GM19452 (cell line): ENCODE data around the gene ZDHHC16.
"Not testable (repeated sequence)": the region's sequence is repeated elsewhere in the genome, so short reads cannot be mapped to it uniquely, and the experiment has no call there.

Experiments
- ATAC-seq: cut with Tn5 transposase; IDR thresholded peaks from one replicate; pipeline ENCODE4 v1.9.1; 2021; ENCODE audit not compliant: unreplicated experiment

The ZDHHC16 gene

GRCh38 chr10:97434055-97434454 is 11.9 kb upstream of the ZDHHC16 start:
- ATAC-seq: no peak

GRCh38 chr10:97434557-97434956 is 11.4 kb upstream of the ZDHHC16 start:
- ATAC-seq: no peak

DNA sequence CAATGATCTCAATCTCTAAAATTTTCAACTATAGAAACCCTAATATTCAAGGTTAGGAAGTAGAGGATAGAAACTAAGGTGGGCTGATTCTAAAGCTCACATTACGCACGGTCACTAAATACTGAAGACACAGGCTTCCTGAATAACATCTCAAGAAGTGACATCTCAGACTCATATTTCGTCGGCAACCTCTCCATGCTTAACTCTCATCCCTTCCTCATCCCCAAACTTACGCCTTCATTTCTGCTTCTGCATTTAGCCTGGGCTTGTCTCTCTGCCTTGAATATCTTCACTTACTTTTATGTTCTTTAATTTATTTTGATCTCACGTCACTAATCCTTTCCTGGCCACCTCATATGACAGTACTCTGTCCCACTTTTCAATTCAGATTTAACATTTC is 10.8 kb upstream of the ZDHHC16 start:
- no peak for ATAC-seq

DNA sequence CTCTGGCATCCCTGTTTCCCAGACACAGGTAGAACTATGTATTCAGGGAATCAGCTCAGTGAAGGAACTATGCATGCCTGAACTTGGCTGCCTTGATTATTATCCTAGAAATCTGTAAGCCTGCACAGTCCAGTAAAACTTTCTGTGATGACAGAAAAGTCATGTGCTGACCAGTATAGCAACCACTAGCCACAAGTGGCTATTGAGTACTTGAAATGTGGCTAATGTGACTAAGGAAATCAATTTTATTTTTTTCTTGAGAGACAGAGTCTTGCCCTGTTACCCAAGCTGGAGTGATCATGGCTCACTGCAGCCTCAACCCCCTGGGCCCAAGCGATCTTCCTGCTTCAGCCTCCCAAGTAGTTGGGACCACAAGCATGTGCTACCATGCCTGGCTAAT is 3.7 kb upstream of the ZDHHC16 start:
- ATAC-seq: no peak

DNA sequence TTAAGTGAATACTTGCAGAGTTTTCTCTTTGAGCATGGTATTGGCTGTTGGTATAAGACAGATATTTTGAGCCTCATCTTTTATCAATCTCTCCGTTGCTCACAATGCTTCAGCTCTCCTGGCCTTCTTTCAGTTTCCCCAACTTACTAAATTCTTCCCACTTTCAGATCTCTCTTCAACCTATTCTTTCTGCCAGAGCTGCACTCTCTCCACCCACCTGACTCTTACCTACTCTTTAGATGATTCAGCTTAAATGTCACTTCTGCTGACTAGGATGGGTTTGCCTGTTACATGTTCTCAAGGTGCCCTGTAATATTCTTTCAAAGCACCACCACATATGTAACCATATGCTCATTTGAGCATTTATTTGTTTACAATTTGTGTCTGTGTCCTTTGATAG is 1.8 kb upstream of the ZDHHC16 start:
- ATAC-seq: no peak

GRCh38 chr10:97445357-97445721 is 636 bp upstream of the ZDHHC16 start:
- ATAC-seq: peak; percentile 3

DNA sequence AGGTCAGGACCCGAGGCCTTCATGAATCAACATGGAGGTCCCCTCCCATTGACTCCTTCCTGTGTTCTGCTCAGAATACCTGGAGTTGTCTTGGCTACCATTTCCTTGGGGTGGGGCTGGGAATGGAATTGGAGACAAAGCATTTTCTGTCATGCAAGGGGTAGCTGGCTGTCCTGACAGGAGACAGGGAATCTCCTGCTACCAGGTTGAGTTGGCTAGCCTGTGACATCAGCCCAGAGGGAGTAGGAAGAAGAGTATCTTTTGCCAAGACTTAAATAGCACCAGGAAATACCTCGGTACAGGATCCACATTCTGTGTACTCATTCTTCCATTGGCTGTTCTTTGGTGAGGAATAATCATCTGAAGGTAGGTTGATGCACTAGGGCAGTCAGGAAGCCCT is 4.9 kb downstream of the ZDHHC16 start:
- no peak for ATAC-seq

DNA sequence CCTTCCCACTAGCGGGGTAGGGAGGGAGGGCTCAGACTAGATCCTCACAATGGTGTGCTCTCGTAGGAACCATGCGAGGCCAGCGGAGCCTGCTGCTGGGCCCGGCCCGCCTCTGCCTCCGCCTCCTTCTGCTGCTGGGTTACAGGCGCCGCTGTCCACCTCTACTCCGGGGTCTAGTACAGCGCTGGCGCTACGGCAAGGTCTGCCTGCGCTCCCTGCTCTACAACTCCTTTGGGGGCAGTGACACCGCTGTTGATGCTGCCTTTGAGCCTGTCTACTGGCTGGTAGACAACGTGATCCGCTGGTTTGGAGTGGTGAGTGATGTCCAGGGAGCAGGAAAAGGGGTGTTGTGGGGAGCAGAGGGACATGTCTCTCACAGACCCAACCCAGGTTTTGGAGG is 5.6 kb downstream of the ZDHHC16 start:
- no peak for ATAC-seq

- no peak for ATAC-seq
These were observed 6.4 kb downstream of the ZDHHC16 start for GRCh38 chr10:97452352-97452751.

DNA sequence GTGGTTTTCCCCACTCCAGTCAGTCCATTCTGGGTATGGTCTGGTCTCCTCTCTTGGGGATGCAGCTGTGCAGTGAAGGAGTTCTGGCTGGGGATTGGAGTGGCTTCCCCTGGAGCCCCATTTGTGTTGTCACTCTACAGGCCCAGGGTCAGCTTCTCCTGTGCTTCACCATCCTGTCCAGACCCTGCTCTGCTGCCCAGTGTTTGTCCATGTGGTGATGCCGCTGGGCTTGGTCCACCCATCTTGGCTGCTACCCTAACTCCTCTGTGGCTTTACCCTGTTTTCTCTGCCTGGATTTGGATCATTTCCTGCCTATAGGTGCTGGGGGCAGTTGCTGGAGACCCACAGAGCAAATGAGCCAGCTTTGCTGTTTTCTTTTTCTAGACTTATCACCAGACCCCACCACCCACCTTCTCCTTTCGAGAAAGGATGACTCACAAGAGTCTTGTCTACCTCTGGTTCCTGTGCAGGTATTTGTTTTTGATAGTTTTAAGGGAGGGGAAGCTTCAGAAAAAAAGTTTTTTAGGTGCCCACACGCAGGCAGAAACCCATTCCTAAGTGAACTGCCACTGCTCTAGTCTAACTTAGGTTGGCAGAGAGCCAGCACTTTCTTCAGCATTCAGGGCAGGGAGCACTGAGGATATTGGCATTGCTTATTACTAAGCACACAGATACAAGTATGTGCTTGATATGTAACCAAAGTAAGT is 8.5 kb downstream of the ZDHHC16 start:
- no peak for ATAC-seq

DNA sequence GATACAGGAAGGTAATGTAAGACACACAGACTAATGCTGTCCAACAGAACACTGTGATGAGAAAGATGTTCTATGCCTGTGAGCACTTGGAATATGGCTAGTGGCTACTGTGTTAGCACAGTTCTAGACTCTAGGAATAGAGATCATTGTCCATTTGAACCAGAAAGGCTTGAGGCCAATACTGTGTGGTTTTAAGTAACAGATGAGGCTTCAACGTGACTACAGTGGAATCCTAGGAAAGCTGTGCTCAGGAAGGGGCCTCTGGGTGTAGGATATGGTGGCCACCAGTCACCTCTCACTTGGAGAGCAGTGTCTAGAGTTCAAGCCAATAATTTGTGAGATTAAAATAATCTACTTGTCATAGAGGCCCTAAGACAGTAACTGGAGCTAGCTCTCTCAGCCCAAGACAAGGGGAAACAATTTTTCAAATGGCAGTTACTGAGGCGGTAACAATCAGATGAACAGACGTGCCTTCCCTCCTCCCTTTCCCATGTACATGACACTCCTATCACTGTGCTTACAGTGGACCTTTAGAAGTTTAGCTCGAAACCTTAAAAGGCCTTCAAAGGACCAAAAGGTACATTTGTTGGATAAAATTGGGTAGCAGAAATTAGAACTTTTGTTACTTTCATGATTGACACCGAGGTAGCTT is 10.2 kb downstream of the ZDHHC16 start:
- ATAC-seq: no peak

- no peak for ATAC-seq
These were observed 10.7 kb downstream of the ZDHHC16 start for GRCh38 chr10:97456686-97457065.

- no peak for ATAC-seq
These were observed 13.1 kb downstream of the ZDHHC16 start for GRCh38 chr10:97459111-97459510.

DNA sequence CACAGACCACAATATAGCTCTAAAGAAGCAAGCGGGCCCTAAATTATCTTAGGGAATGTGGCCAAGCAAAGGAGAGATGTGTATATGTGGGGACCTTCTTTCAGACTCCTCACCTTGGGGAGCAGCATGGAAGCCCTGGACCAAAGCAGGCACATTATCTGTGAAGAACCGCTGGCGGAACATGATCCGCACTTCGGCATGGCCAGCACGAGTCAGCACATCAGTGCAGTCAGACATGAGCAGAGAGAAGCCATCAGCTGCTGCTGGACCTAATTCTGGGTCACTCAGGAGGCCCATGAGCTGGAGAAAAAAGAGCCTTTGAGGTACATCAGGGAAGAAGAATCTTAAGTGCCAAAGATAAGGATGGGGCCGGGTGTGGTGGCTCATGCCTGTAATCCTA is 14.0 kb downstream of the ZDHHC16 start:
- ATAC-seq: no peak

GRCh38 chr10:97462309-97462708 is 16.3 kb downstream of the ZDHHC16 start:
- ATAC-seq: no peak

- no peak for ATAC-seq
These were observed 17.6 kb downstream of the ZDHHC16 start for GRCh38 chr10:97463363-97464132.

DNA sequence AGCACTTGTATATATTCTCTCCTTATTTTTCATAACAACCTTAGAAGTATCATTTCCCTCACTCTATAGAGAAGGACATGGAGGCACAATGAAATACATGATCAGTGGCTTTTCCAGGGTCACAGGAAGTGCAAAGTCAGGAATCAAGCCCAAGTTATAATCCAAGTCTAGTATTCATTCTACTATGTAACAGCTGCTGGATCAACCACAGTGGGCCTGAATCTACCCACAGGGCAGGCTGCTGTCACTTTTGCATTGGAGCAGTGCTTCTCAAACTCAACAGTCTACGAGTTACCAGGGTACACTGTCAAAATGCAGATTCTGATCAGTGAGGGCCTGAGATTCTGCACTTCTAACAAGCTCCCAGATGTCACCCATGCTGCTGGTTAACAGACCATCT is 18.3 kb downstream of the ZDHHC16 start:
- no peak for ATAC-seq

- no peak for ATAC-seq
These were observed 20.0 kb downstream of the ZDHHC16 start for GRCh38 chr10:97465982-97466381.

GRCh38 chr10:97466755-97467154 is 20.8 kb downstream of the ZDHHC16 start:
- no peak for ATAC-seq

GRCh38 chr10:97468162-97468561 is 22.2 kb downstream of the ZDHHC16 start:
- ATAC-seq: no peak

DNA sequence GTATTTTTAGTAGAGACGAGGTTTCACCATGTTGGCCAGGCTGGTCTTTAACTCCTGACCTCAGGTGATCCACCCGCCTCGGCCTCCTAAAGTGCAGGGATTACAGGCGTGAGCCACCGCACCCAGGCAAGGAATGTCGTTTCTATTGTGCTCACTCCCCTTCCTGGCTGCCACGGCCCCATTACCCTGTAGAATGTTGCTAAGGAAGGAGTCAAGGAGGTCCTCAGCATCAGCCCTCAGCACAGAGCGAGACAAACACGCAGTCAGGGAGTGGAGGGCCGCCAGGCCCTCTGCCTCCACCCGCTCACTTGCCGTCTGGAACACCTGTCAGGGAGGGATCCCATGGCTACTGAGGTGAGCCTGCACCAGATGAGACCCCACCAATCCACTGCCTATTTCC is 22.8 kb downstream of the ZDHHC16 start:
- not testable (repeated sequence) for ATAC-seq

DNA sequence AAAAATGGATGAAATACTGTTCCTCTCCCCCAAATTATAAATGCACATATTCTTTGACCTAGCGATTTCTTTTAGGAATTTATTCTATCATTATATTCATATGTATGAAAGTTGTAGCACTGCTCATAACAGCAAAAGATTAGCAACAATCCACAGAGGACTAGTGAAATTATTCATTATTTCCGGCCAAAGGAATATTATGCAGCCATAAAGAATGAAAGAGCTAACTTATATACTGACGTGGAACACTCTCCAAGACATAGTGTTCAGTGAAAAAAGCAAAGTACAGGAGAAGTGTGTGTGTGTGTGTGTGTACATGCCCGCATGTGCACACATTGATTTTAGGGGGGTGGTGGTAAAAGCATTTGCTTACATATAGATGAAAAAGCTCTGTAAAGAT is 28.9 kb downstream of the ZDHHC16 start:
- no peak for ATAC-seq
